Right forelimb (tissue), 1 donor: ENCODE results near the gene CCDC87.
"Not testable (repeated sequence)": the region's sequence is repeated elsewhere in the genome, so short reads cannot be mapped to it uniquely, and the experiment has no call there.

Experiments
- DNase-seq: peaks from one replicate; pipeline ENCODE4 v3.0.0-alpha.2; 2018

CCDC87 gene

GRCh38 chr11:66548774-66549630, 43.9 kb downstream of the CCDC87 start:
- DNase-seq, result no peak

- no peak for DNase-seq
These were observed 44.8 kb downstream of the CCDC87 start for GRCh38 chr11:66548041-66548440.

DNA sequence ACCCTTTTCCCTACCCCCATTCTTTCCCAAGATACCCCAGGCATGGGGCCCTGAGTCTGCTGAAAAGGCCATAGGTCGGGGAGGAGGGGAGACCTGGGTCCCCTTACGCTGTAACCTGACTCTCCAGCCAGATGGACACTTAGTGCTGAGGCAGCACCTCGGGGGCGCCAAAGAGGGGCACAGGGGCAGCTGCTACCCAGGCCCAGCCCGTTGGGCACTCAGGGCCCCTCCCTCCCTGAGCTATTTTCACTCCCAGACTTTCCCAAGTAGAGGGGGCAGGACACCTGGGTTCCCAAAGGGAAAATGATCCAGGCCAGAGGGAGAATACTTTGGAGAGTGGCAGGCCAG, 45.2 kb downstream of the CCDC87 start:
- no peak for DNase-seq

- DNase-seq, result no peak
These were observed 45.7 kb downstream of the CCDC87 start for GRCh38 chr11:66546966-66547661.

DNA sequence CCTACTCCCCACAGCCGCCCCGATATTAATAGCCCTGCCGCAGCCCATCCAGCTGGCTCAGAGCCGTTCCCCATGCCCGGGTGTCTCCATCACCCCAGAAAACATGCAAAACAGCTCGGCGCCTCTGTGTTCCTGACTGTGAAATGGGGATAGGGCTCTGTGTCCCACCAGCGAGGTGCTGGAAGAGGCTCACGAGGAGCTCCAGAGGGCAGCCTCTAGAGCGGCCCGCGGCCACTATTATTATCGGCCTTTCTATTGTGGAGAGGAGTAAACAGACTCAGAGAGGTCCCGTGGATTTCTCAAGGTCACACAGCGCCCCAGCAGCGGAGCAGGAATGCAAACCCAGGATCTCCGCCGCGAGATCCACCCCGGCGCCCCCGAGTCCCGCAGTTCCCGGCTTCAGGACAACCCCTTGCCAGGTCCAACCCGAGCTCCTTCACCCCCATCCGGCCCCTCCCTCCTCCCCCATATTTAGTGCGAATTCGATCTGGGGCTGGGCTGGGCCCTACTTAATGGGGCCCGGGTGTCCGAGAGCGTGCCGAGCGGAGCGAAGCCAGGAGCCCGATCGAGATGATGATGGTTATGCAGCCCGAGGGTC, 46.4 kb downstream of the CCDC87 start, which contains the start of gene ACTN3:
TSS of gene ACTN3 (plus strand) at position 536 of the 598 bp plus-strand sequence. CDS start at position 571, 35 bp downstream.
- DNase-seq, result no peak

DNA sequence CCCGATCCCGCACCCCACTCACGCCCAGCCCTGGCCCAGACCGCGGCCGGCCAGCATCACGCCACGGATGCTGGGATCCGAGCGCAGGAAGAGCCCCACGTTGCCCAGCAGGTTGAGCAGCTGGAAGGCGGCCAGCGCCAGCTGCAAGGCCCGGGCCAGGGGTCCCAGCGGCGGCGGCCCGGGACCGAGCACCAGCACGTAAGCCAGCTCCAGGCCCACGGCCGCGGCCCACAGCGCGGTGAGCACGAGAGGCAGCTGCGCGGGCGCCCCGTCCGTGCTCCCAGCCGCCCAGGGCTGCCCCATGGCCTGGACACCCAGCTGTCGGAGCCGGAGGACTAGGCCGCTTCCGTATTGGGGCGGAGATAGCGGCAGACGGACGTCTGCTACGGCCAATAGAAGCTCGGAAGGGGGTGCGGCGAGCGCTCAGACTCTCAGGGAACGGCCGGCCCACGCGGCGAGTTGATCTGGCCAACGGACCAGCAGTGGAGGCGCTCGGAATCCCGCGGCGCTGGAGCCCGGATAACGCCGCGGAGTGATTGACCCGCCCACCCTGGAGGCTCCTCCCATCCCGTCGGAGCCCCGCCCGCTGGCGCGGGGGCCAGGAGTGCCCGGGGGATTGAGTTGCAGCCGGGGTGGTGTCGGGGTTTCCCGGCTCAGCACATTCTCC, 47.0 kb downstream of the CCDC87 start, which contains the start of gene ZDHHC24:
TSS of gene ZDHHC24 (minus strand) at position 348 of the 667 bp plus-strand sequence. CDS start at position 303, 45 bp downstream.
- DNase-seq, result peak; percentile 95

- DNase-seq, result not testable (repeated sequence)
These were observed 47.9 kb downstream of the CCDC87 start for GRCh38 chr11:66544952-66545351.

DNA sequence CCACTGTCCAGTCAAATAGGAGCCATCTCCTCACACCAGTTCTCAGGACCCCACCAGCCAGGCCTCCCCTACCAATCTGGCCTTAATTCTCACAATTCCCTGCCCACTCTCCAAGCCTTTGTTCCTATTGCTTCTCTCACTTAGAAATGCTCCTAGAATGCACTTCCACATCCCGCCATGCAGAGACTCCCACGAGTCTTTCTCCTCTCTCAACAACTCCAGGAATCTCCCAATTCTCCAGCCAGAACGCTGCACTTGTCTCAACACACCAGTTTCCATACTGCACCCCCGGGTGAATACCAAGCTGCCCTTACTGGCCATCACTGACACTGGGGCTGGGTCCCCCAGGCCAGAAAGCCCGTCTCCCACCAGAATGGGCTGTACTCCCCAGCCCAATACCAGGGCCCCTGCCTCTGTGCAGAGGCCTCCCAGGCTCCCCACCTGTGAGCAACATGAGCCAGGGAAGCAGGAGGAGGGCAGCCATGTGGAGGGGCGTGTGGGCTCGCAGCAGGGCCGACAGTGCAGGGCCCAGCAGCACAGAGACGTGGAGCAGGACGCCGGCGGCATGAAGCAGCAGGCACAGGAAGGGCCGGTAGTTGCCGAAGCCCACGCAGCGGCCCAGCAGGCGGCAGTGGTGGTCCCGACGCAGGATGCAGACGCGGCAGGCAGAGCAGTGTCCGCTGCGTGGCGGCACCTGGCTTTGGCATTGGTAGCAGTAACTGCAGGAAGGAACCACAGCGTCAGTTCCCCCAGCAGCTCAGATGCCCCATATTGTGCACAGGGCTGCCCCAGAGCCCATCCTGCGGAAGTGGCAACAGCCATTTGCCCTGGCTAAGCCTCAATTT, 49.4 kb downstream of the CCDC87 start:
- peak; percentile 81 for DNase-seq

DNA sequence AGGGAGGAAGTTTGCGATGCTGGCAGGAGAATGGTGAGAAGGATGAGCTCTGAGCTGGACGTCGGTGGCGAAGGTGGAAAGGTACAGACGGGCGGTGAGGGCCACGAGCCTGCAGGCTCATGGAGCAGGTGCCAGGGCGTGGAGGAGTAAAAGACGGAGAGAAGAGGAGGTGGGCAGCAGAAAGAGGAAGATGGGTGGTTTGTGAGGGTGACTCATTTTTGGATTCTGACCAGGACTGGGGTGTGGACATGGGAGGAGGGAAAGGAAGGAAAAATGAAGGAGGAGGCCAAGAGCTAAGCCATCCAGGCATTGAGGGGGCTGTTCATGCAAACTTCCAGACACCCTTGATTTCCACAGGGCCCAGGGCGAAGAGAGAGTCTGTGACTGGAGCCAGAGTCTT, 50.5 kb downstream of the CCDC87 start:
- no peak for DNase-seq

- no peak for DNase-seq
These were observed 51.0 kb downstream of the CCDC87 start for GRCh38 chr11:66541892-66542291.

DNA sequence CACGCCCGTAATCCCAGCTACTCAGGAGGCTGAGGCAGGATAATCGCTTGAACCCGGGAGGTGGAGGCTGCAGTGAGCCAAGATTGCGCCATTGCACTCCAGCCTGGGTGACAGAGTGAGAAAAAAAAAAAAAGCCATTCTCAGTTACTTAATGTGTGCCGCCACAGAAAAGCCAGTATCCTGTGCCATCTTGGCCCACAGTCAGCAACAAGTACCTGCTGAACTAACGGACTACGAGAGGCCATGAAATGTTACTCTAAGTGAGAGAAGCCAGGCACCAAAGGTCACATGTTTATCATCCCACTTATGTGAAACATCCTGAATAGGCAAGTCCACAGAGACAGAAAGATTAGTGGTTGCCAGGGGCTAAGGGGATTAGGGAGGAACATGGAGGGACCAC, 52.3 kb downstream of the CCDC87 start:
- DNase-seq, result not testable (repeated sequence)
